D721Med (cell line): ENCODE results near the gene HOXB7.

Experiments used
- DNase-seq: peaks from one replicate; pipeline ENCODE4 v3.0.0; 2011; ENCODE audit warnings: low spot score; ENCODE audit not compliant: insufficient read length
- FAIRE-seq: peaks from 2 replicates; lab custom pipeline; 2011; peaks lifted over from hg19 to GRCh38; lab: Jason Lieb, UNC
- CTCF ChIP-seq: IDR thresholded peaks from 2 replicates; pipeline ENCODE4 v1.5.1; 2012; ENCODE audit warnings: mild to moderate bottlenecking, control low read depth; ENCODE audit not compliant: insufficient read depth; ENCODE audit errors: missing control alignments

Gene HOXB7

GRCh38 chr17:48609759-48610281 is 997 bp downstream of the HOXB7 start:
- FAIRE-seq, result no peak
- TF ChIP-seq CTCF, result no peak
- no peak for DNase-seq

- no peak for DNase-seq
- no peak for TF ChIP-seq CTCF
- FAIRE-seq, result no peak
Measured at GRCh38 chr17:48609033-48609432, 1.8 kb downstream of the HOXB7 start.

- FAIRE-seq (no peak), DNase-seq (no peak)
- no peak for TF ChIP-seq CTCF
Measured at GRCh38 chr17:48608494-48608834, 2.4 kb downstream of the HOXB7 start.

- FAIRE-seq (no peak), DNase-seq (no peak)
- TF ChIP-seq CTCF, result no peak
Measured at GRCh38 chr17:48606892-48607614, 3.8 kb downstream of the HOXB7 start.

- FAIRE-seq, result no peak
- DNase-seq, result no peak
- TF ChIP-seq CTCF, result no peak
Measured at GRCh38 chr17:48605991-48606891, 4.6 kb downstream of the HOXB7 start.

- TF ChIP-seq CTCF, result no peak
- no peak for FAIRE-seq
- DNase-seq, result no peak
Measured at GRCh38 chr17:48605409-48605919, 5.4 kb downstream of the HOXB7 start.
